GM23338 (cell line): ENCODE measurements around the gene RPL7L1. TPM values are rescaled to one million over a fixed set of nuclear protein-coding genes. Genes with fewer than 3 reads are reported as not detected.

Experiments
- ATAC-seq: fragments of 200-7000 bp; cut with Tn5 transposase; 3 replicates; pipeline ENCODE4 v1.9.1; 2020
- DNase-seq: peaks from one replicate; pipeline ENCODE4 v3.0.0-alpha.2; 2015; ENCODE audit warnings: low spot score
- H2AFZ ChIP-seq: fragments of 200-600 bp; sonication (generic); 2 replicates; pipeline ENCODE4 v1.8.0; 2016; ENCODE audit warnings: antibody characterized with exemption, mild to moderate bottlenecking, moderate library complexity
- H3F3A ChIP-seq: fragments of 200-600 bp; sonication (generic); replicated peaks from 2 replicates; pipeline ENCODE4 v1.8.0; 2017; ENCODE audit warnings: antibody characterized with exemption, mixed run types, low read depth
- H3K27ac ChIP-seq: fragments of 200-600 bp; sonication (generic); 2 replicates; pipeline ENCODE4 v1.6.1; 2016; ENCODE audit warnings: low read depth
- H3K27me3 ChIP-seq: fragments of 200-600 bp; sonication (generic); 2 replicates; pipeline ENCODE4 v1.8.0; 2016; ENCODE audit warnings: mild to moderate bottlenecking, mixed run types, moderate library complexity; ENCODE audit not compliant: insufficient read depth
- H3K36me3 ChIP-seq: fragments of 200-600 bp; sonication (generic); 2 replicates; pipeline ENCODE4 v1.8.0; 2016; ENCODE audit warnings: mild to moderate bottlenecking; ENCODE audit not compliant: insufficient read depth
- H3K4me1 ChIP-seq: fragments of 200-600 bp; sonication (generic); 2 replicates; pipeline ENCODE4 v1.8.0; 2016; ENCODE audit warnings: mild to moderate bottlenecking, moderate library complexity; ENCODE audit not compliant: insufficient read depth
- H3K4me2 ChIP-seq: fragments of 200-600 bp; sonication (generic); 2 replicates; pipeline ENCODE4 v1.7.1; 2017; ENCODE audit warnings: mixed run types
- H3K4me3 ChIP-seq: fragments of 200-600 bp; sonication (generic); 2 replicates; pipeline ENCODE4 v1.6.1; 2016; ENCODE audit warnings: mixed run types
- H3K79me2 ChIP-seq: fragments of 200-600 bp; sonication (generic); replicated peaks from 2 replicates; pipeline ENCODE4 v1.8.0; 2017; ENCODE audit warnings: mild to moderate bottlenecking; ENCODE audit not compliant: insufficient read depth
- H3K9me2 ChIP-seq: fragments of 200-600 bp; sonication (generic); 2 replicates; pipeline ENCODE4 v1.8.0; 2017; ENCODE audit not compliant: insufficient read depth
- H4K20me1 ChIP-seq: fragments of 200-600 bp; sonication (generic); replicated peaks from 2 replicates; pipeline ENCODE4 v1.8.0; 2017; ENCODE audit warnings: mild to moderate bottlenecking; ENCODE audit not compliant: insufficient read depth
- H3K27ac Mint-ChIP-seq: 2 replicates; pipeline ENCODE4 v1.8.0; 2020; ENCODE audit warnings: inconsistent platforms, mild to moderate bottlenecking, moderate library complexity, mixed read lengths
- H3K27me3 Mint-ChIP-seq: 3 replicates; pipeline ENCODE4 v1.8.0; 2022; ENCODE audit warnings: low read depth, mild to moderate bottlenecking, moderate library complexity, mixed read lengths, inconsistent platforms; ENCODE audit not compliant: insufficient read depth, poor library complexity
- H3K36me3 Mint-ChIP-seq: 3 replicates; pipeline ENCODE4 v1.8.0; 2021; ENCODE audit warnings: low read depth, mild to moderate bottlenecking, inconsistent platforms, moderate library complexity, mixed read lengths
- H3K4me1 Mint-ChIP-seq: 3 replicates; pipeline ENCODE4 v1.8.0; 2020; ENCODE audit warnings: mild to moderate bottlenecking, inconsistent platforms, mixed read lengths
- H3K4me3 Mint-ChIP-seq: 3 replicates; pipeline ENCODE4 v1.8.0; 2021; ENCODE audit warnings: moderate library complexity, mild to moderate bottlenecking, inconsistent platforms, mixed read lengths
- H3K9me3 Mint-ChIP-seq: 3 replicates; pipeline ENCODE4 v1.8.0; 2020; ENCODE audit warnings: moderate library complexity, mild to moderate bottlenecking, inconsistent platforms, mixed read lengths
- CTCF ChIP-seq, 2 experiments: fragments of 200-600 bp in 1 of 2; sonication (generic) in 1 of 2; conservative IDR thresholded peaks; 2 replicates each; pipeline versions ENCODE4 v1.5.1 to v1.6.1; 2016 to 2017; ENCODE audit warnings: antibody characterized with exemption in 2 of 2, low read depth in 2 of 2, mild to moderate bottlenecking in 2 of 2, moderate library complexity in 1 of 2
- ETS1 ChIP-seq: IDR thresholded peaks from 2 replicates; pipeline ENCODE4 v1.6.1; 2016; ENCODE audit warnings: antibody characterized with exemption
- EZH2phosphoT487 ChIP-seq: fragments of 200-600 bp; sonication (generic); IDR thresholded peaks from one replicate; pipeline ENCODE4 v1.8.1; 2018; ENCODE audit warnings: antibody characterized with exemption; ENCODE audit not compliant: unreplicated experiment
- JUNB ChIP-seq: IDR thresholded peaks from one replicate; pipeline ENCODE4 v1.6.1; 2016; ENCODE audit warnings: antibody characterized with exemption; ENCODE audit not compliant: unreplicated experiment
- NANOG ChIP-seq: IDR thresholded peaks from 2 replicates; pipeline ENCODE4 v1.6.1; 2016; ENCODE audit warnings: antibody characterized with exemption, borderline replicate concordance
- POLR2AphosphoS5 ChIP-seq: IDR thresholded peaks from 2 replicates; pipeline ENCODE4 v1.6.1; 2016; ENCODE audit warnings: antibody characterized with exemption, low read depth
- REST ChIP-seq: IDR thresholded peaks from one replicate; pipeline ENCODE4 v1.6.1; 2018; ENCODE audit warnings: antibody characterized with exemption; ENCODE audit not compliant: unreplicated experiment
- STAT1 ChIP-seq: IDR thresholded peaks from one replicate; pipeline ENCODE4 v1.6.1; 2016; ENCODE audit warnings: antibody characterized with exemption; ENCODE audit not compliant: unreplicated experiment
- ZNF331 ChIP-seq: fragments of 250-450 bp; sonication (Bioruptor Pico); IDR thresholded peaks from 2 replicates; pipeline ENCODE4 v1.5.0; 2020; ENCODE audit warnings: low read depth, mild to moderate bottlenecking, moderate library complexity
- polyA plus RNA-seq: library from polyadenylated mRNA; unstranded; fragments of >200 nt; fragmentation: Nextera tagmentation; extraction: Ambion mirVana; gene quantifications from 2 replicates; pipeline ENCODE4 v1.2.1, GENCODE V29; 2016
- total RNA-seq: library from RNA; depleted of rRNA; stranded (reverse); fragments of >200 nt; shearing (Covaris generic); gene quantifications from 2 replicates; pipeline ENCODE4 v1.2.3, GENCODE V29; 2014

Gene RPL7L1
- total and polyA plus RNA-seq, 2 experiments from 2014 or later: 86.9 to 124 TPM

GRCh38 chr6:42911171-42912021 is 32.0 kb downstream of the RPL7L1 start:
- DNase-seq (peak; percentile 94), ATAC-seq (peak; percentile 90)
- Histone ChIP-seq H4K20me1 (no peaks in the 10 kb centered on the region), H3K4me1 (no peaks in the 10 kb centered on the region; the same call in 1 of the 2 replicates), H3K36me3 (no peaks in the 10 kb centered on the region), H3K27me3 (no peaks in the 10 kb centered on the region), H2AFZ (peak overlapping the region; percentile 91), H3F3A (peaks cover 3% of the 10 kb centered on the region; the same call in 1 of the 2 replicates), H3K27ac (peak overlapping the region; percentile 93), H3K9me2 (no peaks in the 10 kb centered on the region), H3K4me2 (peak overlapping the region; percentile 86), H3K4me3 (peak overlapping the region; percentile 71), H3K79me2 (no peaks in the 10 kb centered on the region)
- Mint-ChIP-seq H3K4me1 (no peaks in the 10 kb centered on the region), H3K36me3 (no peaks in the 10 kb centered on the region), H3K27ac (peak overlapping the region; percentile 96), H3K9me3 (no peaks in the 10 kb centered on the region), H3K4me3 (peak overlapping the region; percentile 86), H3K27me3 (peaks cover 8% of the 10 kb centered on the region)
- TF ChIP-seq ETS1: 0 out of 2 replicates have a peak, but pooled peaks have one; percentile 9
- TF ChIP-seq CTCF (conservative IDR thresholded peaks at IDR 0.05; ENCODE audit: low read depth in 2 of 2): peak; percentile 46 to 60
- peak; percentile 71 for TF ChIP-seq POLR2AphosphoS5
- no peak for TF ChIP-seq STAT1
- TF ChIP-seq JUNB: no peak
- no peak for TF ChIP-seq NANOG
- no peak for TF ChIP-seq ZNF331 (CRISPR knock-in tag)

- Histone ChIP-seq H4K20me1 (no peaks in the 10 kb centered on the region), H3K27me3 (no peaks in the 10 kb centered on the region), H3F3A (peaks cover 3% of the 10 kb centered on the region; the same call in 1 of the 2 replicates), H3K4me1 (no peaks in the 10 kb centered on the region; the same call in 1 of the 2 replicates), H3K9me2 (no peaks in the 10 kb centered on the region), H3K36me3 (no peaks in the 10 kb centered on the region), H3K27ac (no peak overlapping the region), H3K79me2 (no peaks in the 10 kb centered on the region), H2AFZ (peak overlapping the region; percentile 59; the same call in 1 of the 2 replicates), H3K4me3 (no peak overlapping the region), H3K4me2 (no peak overlapping the region)
- H3K9me3 Mint-ChIP-seq: no peaks in the 10 kb centered on the region
- peaks cover 8% of the 10 kb centered on the region for H3K27me3 Mint-ChIP-seq
- no peaks in the 10 kb centered on the region for H3K36me3 Mint-ChIP-seq
- H3K4me1 Mint-ChIP-seq: no peaks in the 10 kb centered on the region
- ATAC-seq (no peak), DNase-seq (no peak)
- H3K27ac Mint-ChIP-seq: peak overlapping the region; percentile 70; the same call in 1 of the 2 replicates
- no peak overlapping the region for H3K4me3 Mint-ChIP-seq
- TF ChIP-seq EZH2phosphoT487 (no peak), JUNB (no peak), REST (no peak)
Measured at GRCh38 chr6:42914546-42914945, 35.1 kb downstream of the RPL7L1 start.
